Ovary (tissue), 9 donors: Measurements from ENCODE around the gene ALX4. TPM values are rescaled to one million over a fixed set of nuclear protein-coding genes. Genes with fewer than 3 reads are reported as not detected.

Source experiments
- DNase-seq, 5 donors: peaks; one replicate each; pipeline ENCODE4 v3.0.0-alpha.2; 2019 to 2020
- H3K27ac ChIP-seq, 2 donors: fragments of 200-600 bp; one replicate each; pipeline versions ENCODE4 v1.5.1 to v1.8.0; 2019 to 2022
- H3K27me3 ChIP-seq: fragments of 200-600 bp; one replicate; pipeline ENCODE4 v1.8.0; 2022
- H3K36me3 ChIP-seq: fragments of 200-600 bp; sonication (generic); one replicate; pipeline ENCODE4 v1.5.1; 2019
- H3K4me1 ChIP-seq: one replicate; pipeline ENCODE4 v1.8.1; 2013; ENCODE audit warnings: mild to moderate bottlenecking, moderate library complexity; ENCODE audit not compliant: insufficient read depth
- H3K4me3 ChIP-seq: fragments of 200-600 bp; sonication (generic); one replicate; pipeline ENCODE4 v1.5.1; 2017
- H3K9me3 ChIP-seq, 2 donors: fragments of 200-600 bp in 1 of 2; sonication (generic) in 1 of 2; one replicate each; pipeline versions ENCODE4 v1.5.1 to v1.8.1; 2013 to 2019; ENCODE audit warnings: mild to moderate bottlenecking in 1 of 2, moderate library complexity in 1 of 2
- EP300 ChIP-seq: sonication (generic); formaldehyde crosslinking; IDR thresholded peaks from one replicate; pipeline ENCODE4 v1.6.1; 2017; ENCODE audit warnings: antibody characterized with exemption
- POLR2A ChIP-seq: fragments of 450-650 bp; IDR thresholded peaks from one replicate; pipeline ENCODE4 v1.6.1; 2017; ENCODE audit warnings: antibody characterized with exemption, mild to moderate bottlenecking, moderate library complexity
- WGBS, 3 donors: extraction: QIAGEN DNeasy Blood & Tissue Kit in 1 of 3; methylation state at CpG; one replicate each; pipeline versions ENCODE4 v1.1.5 to v1.1.7; 2013 to 2017; 5-methylcytosine and 5-hydroxymethylcytosine counted together
- intact Hi-C, 4 donors: fragments of 100-400 bp; cut with DNase I; formaldehyde crosslinking; loops; one replicate each; pipeline versions ENCODE4 v1.11.0 to v1.15.1; 2022 to 2023
- polyA plus RNA-seq, 2 donors: library from polyadenylated mRNA; stranded (reverse); fragments of 200-250 nt in 1 of 2; fragments of 350-450 nt in 1 of 2; fragmentation: Illumina TruSeq in 1 of 2; extraction: RNeasy Lipid Tissue Mini Kit (QIAGEN cat#74804) in 1 of 2; gene quantifications; one replicate each; pipeline ENCODE4 v1.2.3, GENCODE V29; 2013 to 2014
- total RNA-seq, 7 donors: library from RNA; depleted of rRNA in 2 of 7; stranded (reverse); fragments of >200 nt in 2 of 7; fragmentation: NEBNext Ultra II Directional in 3 of 7; extraction: Animal tissue kit (Norgen Biotek cat#: 25700) in 3 of 7; gene quantifications; one replicate each; pipeline versions ENCODE4 v1.1.0 to v1.2.4, GENCODE V29; 2016 to 2023
- TF ChIP-seq, protein P1 (sequence below), 3 donors: fragments of 450-650 bp in 2 of 3; fragments of 200-600 bp in 1 of 3; IDR thresholded peaks; one replicate each; pipeline versions ENCODE4 v1.5.1 to v1.8.0; 2016 to 2022; ENCODE audit warnings: antibody characterized with exemption in 3 of 3, mild to moderate bottlenecking in 1 of 3
- donor health status: DM: no; HTN: no; CAD: no; lungs with moderate emphysema.
- donor health status: DM: no; HTN: no; CAD: no.
- donor health status: Bipolar disorder and iron deficiency.
- donor health status: DM: yes; HTN: yes; CAD: no.
- donor health status: DM: no; HTN: no; CAD: no.
- donor health status: DM: yes; HTN: yes; CAD: no.

The ALX4 gene
- total and polyA plus RNA-seq, 9 donors, result 0.01 to 0.18 (median 0.05) TPM; not detected in 4

DNA sequence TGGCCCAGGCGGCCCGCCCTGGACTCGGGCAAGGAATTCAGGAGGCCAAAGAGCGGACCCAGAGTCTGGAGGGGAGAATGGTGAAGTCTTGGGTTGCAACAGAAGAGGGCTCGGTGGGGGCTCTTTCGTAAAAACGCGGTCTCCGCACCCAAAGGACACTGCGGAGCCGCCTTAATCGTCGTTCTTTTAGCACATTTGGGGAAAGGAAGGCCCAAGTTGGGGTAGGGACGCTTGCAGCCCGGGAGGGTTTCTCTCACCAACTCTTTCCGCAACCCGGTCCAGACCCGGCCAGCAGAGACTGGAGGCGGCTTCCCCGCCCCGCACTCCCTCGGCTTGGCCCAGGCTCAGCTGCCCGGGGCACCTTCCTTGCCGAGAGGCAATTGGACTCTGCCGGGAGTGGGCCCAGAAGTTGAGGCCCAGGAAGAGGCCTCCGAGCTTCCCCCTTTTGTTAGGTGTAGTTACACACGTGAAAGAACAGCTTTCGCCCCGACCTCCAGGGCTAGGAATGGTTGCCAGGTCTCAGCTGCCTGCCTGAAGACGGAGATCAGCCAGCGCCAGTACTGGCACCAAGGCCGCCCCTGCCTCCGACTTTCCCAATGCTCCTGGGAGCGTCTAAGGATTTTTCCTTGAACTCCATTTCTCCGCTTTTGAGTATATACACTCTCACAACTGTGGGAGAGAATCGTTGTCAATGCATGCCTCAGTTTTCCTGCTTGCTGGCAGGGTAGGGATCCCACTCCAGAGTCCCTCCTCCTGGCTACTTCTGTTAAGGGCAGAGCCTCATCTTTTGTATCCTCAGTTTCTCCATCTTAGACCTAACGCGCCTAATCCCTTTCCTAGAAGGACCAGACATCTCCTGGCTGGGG lies 3.7 kb downstream of the ALX4 start:
- no peak for DNase-seq
- TF ChIP-seq EP300, result no peak
- TF ChIP-seq POLR2A, result no peak
- TF ChIP-seq, protein P1, sequence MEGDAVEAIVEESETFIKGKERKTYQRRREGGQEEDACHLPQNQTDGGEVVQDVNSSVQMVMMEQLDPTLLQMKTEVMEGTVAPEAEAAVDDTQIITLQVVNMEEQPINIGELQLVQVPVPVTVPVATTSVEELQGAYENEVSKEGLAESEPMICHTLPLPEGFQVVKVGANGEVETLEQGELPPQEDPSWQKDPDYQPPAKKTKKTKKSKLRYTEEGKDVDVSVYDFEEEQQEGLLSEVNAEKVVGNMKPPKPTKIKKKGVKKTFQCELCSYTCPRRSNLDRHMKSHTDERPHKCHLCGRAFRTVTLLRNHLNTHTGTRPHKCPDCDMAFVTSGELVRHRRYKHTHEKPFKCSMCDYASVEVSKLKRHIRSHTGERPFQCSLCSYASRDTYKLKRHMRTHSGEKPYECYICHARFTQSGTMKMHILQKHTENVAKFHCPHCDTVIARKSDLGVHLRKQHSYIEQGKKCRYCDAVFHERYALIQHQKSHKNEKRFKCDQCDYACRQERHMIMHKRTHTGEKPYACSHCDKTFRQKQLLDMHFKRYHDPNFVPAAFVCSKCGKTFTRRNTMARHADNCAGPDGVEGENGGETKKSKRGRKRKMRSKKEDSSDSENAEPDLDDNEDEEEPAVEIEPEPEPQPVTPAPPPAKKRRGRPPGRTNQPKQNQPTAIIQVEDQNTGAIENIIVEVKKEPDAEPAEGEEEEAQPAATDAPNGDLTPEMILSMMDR (IDR thresholded peaks at IDR 0.05), result no peak
- Histone ChIP-seq H3K36me3 (no peaks in the 10 kb centered on the region), H3K9me3 (no peaks in the 10 kb centered on the region), H3K27me3 (no peaks in the 10 kb centered on the region), H3K27ac (no peak overlapping the region), H3K4me1 (peaks cover 10% of the 10 kb centered on the region), H3K4me3 (peak overlapping the region; percentile 34)
- 68 to 73% (median 69%) methylated on average over 36 to 38 of the region's 38 CpGs for WGBS, 3 donors
- intact Hi-C loops, result no loop called here

DNA sequence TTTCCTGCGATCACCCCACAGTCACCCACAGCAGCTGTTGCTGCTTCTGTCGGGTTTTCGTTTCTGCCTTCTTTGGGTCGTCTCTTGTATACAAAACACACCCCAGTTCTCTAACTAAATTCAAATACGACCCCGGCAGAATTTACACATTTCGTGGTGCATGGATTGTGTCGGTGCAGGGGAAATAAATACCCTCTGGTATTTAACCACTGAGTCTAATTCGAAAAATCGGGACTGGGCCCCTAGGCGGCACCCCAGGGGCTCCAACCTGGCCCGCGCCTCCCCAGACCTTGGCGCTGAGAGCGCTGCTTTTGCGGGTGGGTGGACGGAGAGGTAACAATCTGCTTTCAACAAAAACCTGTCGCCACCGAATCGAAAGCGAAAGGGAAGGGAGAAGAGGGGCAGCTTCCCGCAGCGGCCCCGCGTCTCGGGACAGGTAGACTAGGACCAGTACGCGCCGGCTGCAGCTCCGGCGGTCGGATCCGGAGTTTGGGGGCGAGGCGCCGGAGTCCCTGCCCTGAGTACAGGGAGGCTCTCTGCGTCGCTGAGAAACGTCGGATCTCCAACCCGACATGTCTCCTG lies 4.4 kb downstream of the ALX4 start:
- H3K27me3 ChIP-seq, result no peaks in the 10 kb centered on the region
- no peak overlapping the region for H3K27ac ChIP-seq
- TF ChIP-seq EP300, result no peak
- no peak for TF ChIP-seq POLR2A
- TF ChIP-seq, protein P1 (IDR thresholded peaks at IDR 0.05), result no peak
- 7 to 12% (median 12%) methylated on average over 40 to 41 of the region's 41 CpGs for WGBS, 3 donors
- peaks cover 13% of the 10 kb centered on the region for H3K4me1 ChIP-seq
- H3K4me3 ChIP-seq, result peak overlapping the region; percentile 34
- H3K9me3 ChIP-seq, result no peaks in the 10 kb centered on the region
- no peak for DNase-seq
- no peaks in the 10 kb centered on the region for H3K36me3 ChIP-seq
- intact Hi-C loops, result no loop called here

DNA sequence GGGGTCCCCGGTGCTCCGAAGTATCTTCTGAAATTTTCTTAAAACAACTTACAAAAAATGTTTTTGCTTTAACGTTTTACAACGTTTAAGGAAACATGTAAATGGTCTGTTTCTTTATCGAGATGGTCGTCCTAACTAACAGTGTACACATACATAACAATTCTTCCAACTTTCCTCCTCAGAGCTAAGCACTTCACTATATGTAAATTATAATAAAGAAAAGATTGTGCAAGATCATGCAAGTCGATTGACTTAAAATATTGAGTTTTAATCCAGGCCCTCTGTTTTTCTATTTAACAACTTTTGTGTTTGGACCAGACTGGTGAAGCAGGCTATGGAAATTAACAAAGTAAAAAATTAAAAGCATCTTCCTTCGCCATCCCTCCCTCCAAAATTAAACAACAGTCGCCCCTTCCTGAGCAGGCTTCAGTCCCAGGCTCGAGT lies 4.9 kb downstream of the ALX4 start:
- TF ChIP-seq, protein P1 (IDR thresholded peaks at IDR 0.05), result no peak
- TF ChIP-seq POLR2A (no peak), EP300 (no peak)
- H3K4me1 ChIP-seq, result peaks cover 15% of the 10 kb centered on the region
- intact Hi-C loops, result no loop called here
- no peak for DNase-seq
- no peaks in the 10 kb centered on the region for H3K9me3 ChIP-seq
- H3K27ac ChIP-seq, result no peak overlapping the region
- no peaks in the 10 kb centered on the region for H3K27me3 ChIP-seq
- 16 to 28% (median 17%) methylated on average over 10 of the region's 10 CpGs for WGBS, 3 donors
- no peaks in the 10 kb centered on the region for H3K36me3 ChIP-seq
- H3K4me3 ChIP-seq, result no peak overlapping the region

DNA sequence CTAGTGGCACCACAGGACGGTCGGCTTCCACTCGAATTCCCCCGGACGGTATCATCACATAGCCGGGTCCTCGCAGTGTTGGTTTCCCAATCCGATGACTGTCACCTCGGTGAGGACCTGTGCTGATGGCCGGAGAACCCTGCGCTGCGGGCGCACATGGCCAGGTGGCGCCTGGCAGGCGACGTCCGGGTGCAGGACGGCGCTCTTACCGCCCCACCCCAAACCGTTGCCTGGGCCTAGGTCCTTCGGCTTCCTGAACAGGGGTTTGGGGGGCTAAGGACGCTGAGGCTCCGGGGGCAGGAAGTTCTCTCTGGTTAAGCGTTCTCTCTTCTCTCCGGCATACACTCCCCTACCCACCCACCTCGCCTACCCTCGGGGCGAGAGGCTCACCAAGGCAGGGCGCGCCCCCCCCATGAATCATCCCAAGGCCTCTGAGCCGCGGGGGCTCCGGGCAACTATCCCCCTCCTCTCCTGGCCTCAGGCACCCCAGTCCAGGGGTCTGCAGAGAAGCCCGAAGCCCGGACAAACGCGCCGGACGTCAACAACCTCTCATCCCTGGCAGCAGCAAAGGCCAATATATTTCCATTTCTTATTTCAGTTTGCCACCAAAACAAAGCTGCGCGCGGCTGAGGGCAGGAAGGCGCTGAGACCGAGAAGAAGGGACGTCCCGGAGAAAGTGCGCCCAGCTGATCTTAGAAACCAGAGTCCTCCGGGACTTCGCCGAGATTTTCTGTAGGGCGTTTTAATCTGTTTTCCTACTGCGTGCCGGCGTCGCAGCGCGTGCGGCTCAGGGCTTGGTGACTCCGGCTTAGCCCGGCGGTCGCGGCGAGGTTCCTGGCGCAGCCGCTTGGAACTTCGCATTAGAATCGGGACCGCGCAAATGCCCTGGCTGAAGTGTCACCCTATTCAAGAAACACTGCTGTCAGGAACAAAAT lies 5.6 kb downstream of the ALX4 start:
- intact Hi-C loops, result no loop called here
- Histone ChIP-seq H3K4me3 (no peak overlapping the region), H3K9me3 (no peaks in the 10 kb centered on the region), H3K27ac (no peak overlapping the region), H3K27me3 (no peaks in the 10 kb centered on the region), H3K4me1 (peaks cover 11% of the 10 kb centered on the region), H3K36me3 (no peaks in the 10 kb centered on the region)
- DNase-seq, result no peak
- 10 to 31% (median 11%) methylated on average over 71 of the region's 71 CpGs for WGBS, 3 donors
- TF ChIP-seq POLR2A, result no peak
- TF ChIP-seq, protein P1 (IDR thresholded peaks at IDR 0.05), result no peak
- no peak for TF ChIP-seq EP300
